HepG2 (cell line): Measurements from ENCODE around the gene RAB42. TPM values are rescaled to one million over a fixed set of nuclear protein-coding genes. Genes with fewer than 3 reads are reported as not detected.

ENCODE experiments used
- IKZF4 ChIP-seq: sonication (generic); formaldehyde crosslinking; IDR thresholded peaks from 2 replicates; pipeline ENCODE4 v1.5.1; 2020; ENCODE audit warnings: borderline replicate concordance, mild to moderate bottlenecking, low read depth, missing genetic modification reagents; ENCODE audit errors: not compliant biosample characterization
- ISL2 ChIP-seq: sonication (generic); formaldehyde crosslinking; IDR thresholded peaks from 2 replicates; pipeline ENCODE4 v1.5.0; 2020; ENCODE audit warnings: missing genetic modification reagents
- MXI1 ChIP-seq: IDR thresholded peaks from 3 replicates; pipeline ENCODE4 v1.6.1; 2012; ENCODE audit warnings: low read depth, low read length, inconsistent platforms, borderline replicate concordance
- NPAS2 ChIP-seq: sonication (generic); formaldehyde crosslinking; IDR thresholded peaks from 2 replicates; pipeline ENCODE4 v1.8.0; 2022; ENCODE audit warnings: mild to moderate bottlenecking, missing genetic modification reagents, borderline replicate concordance
- NR2C2 ChIP-seq: sonication (generic); formaldehyde crosslinking; IDR thresholded peaks from 2 replicates; pipeline ENCODE4 v1.4.0; 2020; ENCODE audit warnings: missing genetic modification reagents, mild to moderate bottlenecking, moderate library complexity, borderline replicate concordance
- PAX8 ChIP-seq: sonication (generic); formaldehyde crosslinking; IDR thresholded peaks from 2 replicates; pipeline ENCODE4 v1.8.0; 2022; ENCODE audit warnings: mild to moderate bottlenecking, missing genetic modification reagents, borderline replicate concordance
- RORA ChIP-seq: sonication (generic); formaldehyde crosslinking; IDR thresholded peaks from 2 replicates; pipeline ENCODE4 v1.5.0; 2020; ENCODE audit warnings: mild to moderate bottlenecking, missing genetic modification reagents, moderate library complexity
- RXRB ChIP-seq: IDR thresholded peaks from 2 replicates; pipeline ENCODE4 v1.6.1; 2016; ENCODE audit warnings: borderline replicate concordance, missing genetic modification reagents, missing compliant biosample characterization
- SP140L ChIP-seq: sonication (generic); formaldehyde crosslinking; IDR thresholded peaks from 2 replicates; pipeline ENCODE4 v1.4.0; 2020; ENCODE audit warnings: missing genetic modification reagents, borderline replicate concordance
- SP2 ChIP-seq: sonication (generic); formaldehyde crosslinking; IDR thresholded peaks from 2 replicates; pipeline ENCODE4 v1.5.1; 2020; ENCODE audit warnings: mild to moderate bottlenecking, missing genetic modification reagents
- SRSF4 ChIP-seq: fragments of 200-400 bp; formaldehyde crosslinking; IDR thresholded peaks from one replicate; pipeline ENCODE4 v1.6.1; 2018; ENCODE audit warnings: mild to moderate bottlenecking, low read depth, low read length, moderate library complexity; ENCODE audit not compliant: poor library complexity, severe bottlenecking
- ZBTB42 ChIP-seq: sonication (generic); formaldehyde crosslinking; IDR thresholded peaks from 2 replicates; pipeline ENCODE4 v1.5.0; 2020; ENCODE audit warnings: mild to moderate bottlenecking, missing genetic modification reagents
- ZFP82 ChIP-seq: sonication (generic); formaldehyde crosslinking; IDR thresholded peaks from 2 replicates; pipeline ENCODE4 v1.5.1; 2020; ENCODE audit warnings: mild to moderate bottlenecking, missing genetic modification reagents, borderline replicate concordance
- ZNF446 ChIP-seq: sonication (generic); formaldehyde crosslinking; IDR thresholded peaks from 2 replicates; pipeline ENCODE4 v1.5.0; 2020; ENCODE audit warnings: mild to moderate bottlenecking, missing genetic modification reagents
- ZNF761 ChIP-seq: sonication (generic); formaldehyde crosslinking; conservative IDR thresholded peaks from 2 replicates; pipeline ENCODE4 v1.4.0; 2020; ENCODE audit warnings: mild to moderate bottlenecking, missing genetic modification reagents
- ZNF782 ChIP-seq: sonication (generic); formaldehyde crosslinking; IDR thresholded peaks from 2 replicates; pipeline ENCODE4 v1.4.0; 2020; ENCODE audit warnings: missing genetic modification reagents, mild to moderate bottlenecking, borderline replicate concordance
- polyA plus RNA-seq, 8 experiments: library from polyadenylated mRNA; depleted of rRNA in 3 of 8; stranded (reverse) in 7 of 8; unstranded in 1 of 8; fragments of >200 nt; fragmentation: Illumina TruSeq in 4 of 8; extraction: Trizol in 4 of 8; gene quantifications; 2 replicates each; pipeline versions ENCODE4 v1.2.1 to v1.2.3, GENCODE V29; 2011 to 2016; ENCODE audit warnings: low read depth in 4 of 8, missing spikeins in 1 of 8, mixed read lengths in 1 of 8; ENCODE audit not compliant: insufficient read depth in 1 of 8
- total RNA-seq, 5 experiments: library from RNA; depleted of rRNA; stranded (reverse); fragments of >200 nt; fragmentation: Illumina TruSeq; extraction: Trizol; gene quantifications; 2 replicates each; pipeline ENCODE4 v1.2.3, GENCODE V29; 2016; ENCODE audit warnings: low read depth in 1 of 5
- TF ChIP-seq, protein P1 (sequence below): sonication (generic); formaldehyde crosslinking; IDR thresholded peaks from 2 replicates; pipeline ENCODE4 v1.4.0; 2020; ENCODE audit warnings: missing genetic modification reagents
- TF ChIP-seq, protein P2 (sequence below): sonication (generic); formaldehyde crosslinking; IDR thresholded peaks from 2 replicates; pipeline ENCODE4 v1.5.0; 2020; ENCODE audit warnings: missing genetic modification reagents
- TF ChIP-seq, protein P3 (sequence below): sonication (generic); formaldehyde crosslinking; IDR thresholded peaks from 2 replicates; pipeline ENCODE4 v1.8.1; 2023; ENCODE audit warnings: missing genetic modification reagents, mild to moderate bottlenecking, borderline replicate concordance
- TF ChIP-seq, protein P4 (sequence below): IDR thresholded peaks from 2 replicates; pipeline ENCODE4 v1.6.1; 2016; ENCODE audit warnings: missing biosample characterization, missing genetic modification reagents, low read depth
- TF ChIP-seq, protein P5 (sequence below): sonication (generic); formaldehyde crosslinking; IDR thresholded peaks from 2 replicates; pipeline ENCODE4 v1.4.0; 2020; ENCODE audit warnings: missing genetic modification reagents

The RAB42 gene
- total and polyA plus RNA-seq, 2 of the 13 experiments (the other 11 are each of a cell fraction or from before 2014, with no cell fraction given) = 10.4 to 166 TPM

DNA sequence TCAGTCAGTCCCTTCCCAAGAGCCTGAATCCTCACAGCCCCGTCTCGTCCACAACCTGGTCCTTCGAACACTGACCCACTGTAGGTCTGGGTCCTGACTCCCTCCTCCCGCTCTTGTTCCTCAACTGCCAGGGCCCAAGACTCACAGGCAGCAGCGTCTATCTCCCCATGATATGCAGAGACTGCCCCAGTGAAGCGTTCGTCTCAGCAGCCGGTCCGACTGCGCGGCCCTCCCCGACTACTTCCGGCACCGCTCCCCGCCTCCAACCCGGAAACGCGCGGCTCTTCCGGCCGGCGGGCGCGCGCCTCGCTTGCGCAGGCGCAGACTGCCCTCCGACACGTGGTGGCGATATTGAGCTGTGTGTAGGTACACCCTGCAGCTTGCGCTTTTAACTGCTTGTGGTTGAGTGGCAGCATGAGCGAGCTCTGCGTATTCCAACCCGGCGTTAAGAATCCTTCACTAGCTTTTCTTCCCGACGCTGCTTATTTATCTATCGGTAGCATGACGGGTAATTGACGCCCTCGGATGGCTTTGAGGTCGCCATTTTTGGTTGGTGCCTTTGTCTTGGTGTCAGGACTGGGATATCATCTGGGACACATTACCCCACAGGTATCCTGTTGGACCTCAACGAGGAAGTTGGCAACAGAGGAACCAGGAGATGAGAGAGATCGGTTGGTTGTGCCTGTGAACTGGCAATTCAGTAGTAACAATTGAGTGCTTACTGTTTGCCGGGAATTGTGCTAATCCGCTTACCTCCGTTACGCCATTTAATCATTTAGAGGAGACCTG, 51.0 kb downstream of the RAB42 start, which contains the start of gene TAF12 (continued):
- TF ChIP-seq, protein P1, sequence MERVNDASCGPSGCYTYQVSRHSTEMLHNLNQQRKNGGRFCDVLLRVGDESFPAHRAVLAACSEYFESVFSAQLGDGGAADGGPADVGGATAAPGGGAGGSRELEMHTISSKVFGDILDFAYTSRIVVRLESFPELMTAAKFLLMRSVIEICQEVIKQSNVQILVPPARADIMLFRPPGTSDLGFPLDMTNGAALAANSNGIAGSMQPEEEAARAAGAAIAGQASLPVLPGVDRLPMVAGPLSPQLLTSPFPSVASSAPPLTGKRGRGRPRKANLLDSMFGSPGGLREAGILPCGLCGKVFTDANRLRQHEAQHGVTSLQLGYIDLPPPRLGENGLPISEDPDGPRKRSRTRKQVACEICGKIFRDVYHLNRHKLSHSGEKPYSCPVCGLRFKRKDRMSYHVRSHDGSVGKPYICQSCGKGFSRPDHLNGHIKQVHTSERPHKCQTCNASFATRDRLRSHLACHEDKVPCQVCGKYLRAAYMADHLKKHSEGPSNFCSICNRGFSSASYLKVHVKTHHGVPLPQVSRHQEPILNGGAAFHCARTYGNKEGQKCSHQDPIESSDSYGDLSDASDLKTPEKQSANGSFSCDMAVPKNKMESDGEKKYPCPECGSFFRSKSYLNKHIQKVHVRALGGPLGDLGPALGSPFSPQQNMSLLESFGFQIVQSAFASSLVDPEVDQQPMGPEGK (CRISPR knock-in tag) = peak; percentile 59; the same call in 1 of the 2 replicates
- TF ChIP-seq ZNF446 (CRISPR knock-in tag) (peak; percentile 76; the same call in 1 of the 2 replicates), ZNF761 (CRISPR knock-in tag) (peak; percentile 52; the same call in 1 of the 2 replicates), SP140L (peak; percentile 95), ZNF782 (CRISPR knock-in tag) (peak; percentile 86; the same call in 1 of the 2 replicates), ZFP82 (no peak), NR2C2 (CRISPR knock-in tag) (peak; percentile 87), MXI1 (peak; percentile 95; the same call in 1 of the 3 replicates), ISL2 (CRISPR knock-in tag) (peak; percentile 60; the same call in 1 of the 2 replicates), SP2 (CRISPR knock-in tag) (peak; percentile 71), PAX8 (0 out of 2 replicates have a peak, but pooled peaks have one; percentile 45), SRSF4 (no peak), ZBTB42 (CRISPR knock-in tag) (no peak), RXRB (CRISPR knock-in tag) (peak; percentile 66), IKZF4 (CRISPR knock-in tag) (no peak), RORA (CRISPR knock-in tag) (no peak), NPAS2 (CRISPR knock-in tag) (no peak)
- TF ChIP-seq, protein P2, sequence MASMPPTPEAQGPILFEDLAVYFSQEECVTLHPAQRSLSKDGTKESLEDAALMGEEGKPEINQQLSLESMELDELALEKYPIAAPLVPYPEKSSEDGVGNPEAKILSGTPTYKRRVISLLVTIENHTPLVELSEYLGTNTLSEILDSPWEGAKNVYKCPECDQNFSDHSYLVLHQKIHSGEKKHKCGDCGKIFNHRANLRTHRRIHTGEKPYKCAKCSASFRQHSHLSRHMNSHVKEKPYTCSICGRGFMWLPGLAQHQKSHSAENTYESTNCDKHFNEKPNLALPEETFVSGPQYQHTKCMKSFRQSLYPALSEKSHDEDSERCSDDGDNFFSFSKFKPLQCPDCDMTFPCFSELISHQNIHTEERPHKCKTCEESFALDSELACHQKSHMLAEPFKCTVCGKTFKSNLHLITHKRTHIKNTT (CRISPR knock-in tag) = no peak
- TF ChIP-seq, protein P3, sequence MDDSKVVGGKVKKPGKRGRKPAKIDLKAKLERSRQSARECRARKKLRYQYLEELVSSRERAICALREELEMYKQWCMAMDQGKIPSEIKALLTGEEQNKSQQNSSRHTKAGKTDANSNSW = no peak
- TF ChIP-seq, protein P4, sequence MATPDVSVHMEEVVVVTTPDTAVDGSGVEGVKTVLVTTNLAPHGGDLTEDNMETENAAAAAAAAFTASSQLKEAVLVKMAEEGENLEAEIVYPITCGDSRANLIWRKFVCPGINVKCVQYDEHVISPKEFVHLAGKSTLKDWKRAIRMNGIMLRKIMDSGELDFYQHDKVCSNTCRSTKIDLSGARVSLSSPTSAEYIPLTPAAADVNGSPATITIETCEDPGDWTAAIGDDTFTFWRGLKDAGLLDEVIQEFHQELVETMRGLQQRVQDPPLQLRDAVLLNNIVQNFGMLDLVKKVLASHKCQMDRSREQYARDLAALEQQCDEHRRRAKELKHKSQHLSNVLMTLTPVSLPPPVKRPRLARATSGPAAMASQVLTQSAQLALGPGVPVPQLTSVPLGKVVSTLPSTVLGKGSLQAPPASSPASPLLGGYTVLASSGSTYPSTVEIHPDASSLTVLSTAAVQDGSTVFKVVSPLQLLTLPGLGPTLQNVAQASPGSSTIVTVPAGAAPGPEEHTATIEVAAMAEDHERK (CRISPR knock-in tag) = no peak
- TF ChIP-seq, protein P5, sequence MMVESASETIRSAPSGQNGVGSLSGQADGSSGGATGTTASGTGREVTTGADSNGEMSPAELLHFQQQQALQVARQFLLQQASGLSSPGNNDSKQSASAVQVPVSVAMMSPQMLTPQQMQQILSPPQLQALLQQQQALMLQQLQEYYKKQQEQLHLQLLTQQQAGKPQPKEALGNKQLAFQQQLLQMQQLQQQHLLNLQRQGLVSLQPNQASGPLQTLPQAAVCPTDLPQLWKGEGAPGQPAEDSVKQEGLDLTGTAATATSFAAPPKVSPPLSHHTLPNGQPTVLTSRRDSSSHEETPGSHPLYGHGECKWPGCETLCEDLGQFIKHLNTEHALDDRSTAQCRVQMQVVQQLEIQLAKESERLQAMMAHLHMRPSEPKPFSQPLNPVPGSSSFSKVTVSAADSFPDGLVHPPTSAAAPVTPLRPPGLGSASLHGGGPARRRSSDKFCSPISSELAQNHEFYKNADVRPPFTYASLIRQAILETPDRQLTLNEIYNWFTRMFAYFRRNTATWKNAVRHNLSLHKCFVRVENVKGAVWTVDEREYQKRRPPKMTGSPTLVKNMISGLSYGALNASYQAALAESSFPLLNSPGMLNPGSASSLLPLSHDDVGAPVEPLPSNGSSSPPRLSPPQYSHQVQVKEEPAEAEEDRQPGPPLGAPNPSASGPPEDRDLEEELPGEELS = peak; percentile 51; the same call in 1 of the 2 replicates
